OCI-LY1 (cell line): ENCODE results near the gene RBM7.

Source experiments
- H2AFZ ChIP-seq: fragments of 200-600 bp; sonication (generic), shearing (Covaris generic); 2 replicates; pipeline ENCODE4 v1.6.0; 2014; ENCODE audit warnings: antibody characterized with exemption, mild to moderate bottlenecking, low read length
- H3F3A ChIP-seq: fragments of 200-600 bp; sonication (generic), shearing (Covaris generic); 2 replicates; pipeline ENCODE4 v1.6.0; 2014; ENCODE audit warnings: mild to moderate bottlenecking, antibody characterized with exemption, low read length, moderate library complexity; ENCODE audit not compliant: insufficient read depth
- H3K27ac ChIP-seq: fragments of 200-600 bp; sonication (generic); 2 replicates; pipeline ENCODE4 v1.5.1; 2014; ENCODE audit warnings: low read length, mixed run types, mild to moderate bottlenecking, low read depth; ENCODE audit not compliant: poor library complexity, severe bottlenecking
- H3K27me3 ChIP-seq: fragments of 200-600 bp; sonication (generic); 2 replicates; pipeline ENCODE4 v1.6.0; 2014; ENCODE audit warnings: antibody characterized with exemption, mild to moderate bottlenecking, low read length, moderate library complexity; ENCODE audit not compliant: insufficient read depth
- H3K36me3 ChIP-seq: fragments of 200-600 bp; sonication (generic); 2 replicates; pipeline ENCODE4 v1.6.1; 2014; ENCODE audit warnings: mild to moderate bottlenecking, antibody characterized with exemption, low read length, moderate library complexity, mixed read lengths; ENCODE audit not compliant: insufficient read depth
- H3K4me1 ChIP-seq: fragments of 200-600 bp; sonication (generic); 2 replicates; pipeline ENCODE4 v1.5.1; 2014; ENCODE audit warnings: mild to moderate bottlenecking, low read length, moderate library complexity; ENCODE audit not compliant: insufficient read depth, severe bottlenecking
- H3K4me2 ChIP-seq: fragments of 200-600 bp; sonication (generic), shearing (Covaris generic); 2 replicates; pipeline ENCODE4 v1.6.1; 2014; ENCODE audit warnings: low read length
- H3K4me3 ChIP-seq: fragments of 200-600 bp; sonication (generic); 2 replicates; pipeline ENCODE4 v1.5.1; 2014; ENCODE audit warnings: low read length, low read depth, mild to moderate bottlenecking, mixed read lengths; ENCODE audit not compliant: poor library complexity, severe bottlenecking
- H3K79me2 ChIP-seq: fragments of 200-600 bp; shearing (Covaris generic); 2 replicates; pipeline ENCODE4 v1.6.1; 2016; ENCODE audit warnings: mixed run types, low read length, mixed read lengths; ENCODE audit not compliant: insufficient read depth
- H3K9ac ChIP-seq: fragments of 200-600 bp; sonication (generic), shearing (Covaris generic); 2 replicates; pipeline ENCODE4 v1.6.1; 2014; ENCODE audit warnings: mild to moderate bottlenecking, low read length, mixed read lengths
- H3K9me2 ChIP-seq: fragments of 200-600 bp; sonication (generic), shearing (Covaris generic); 2 replicates; pipeline ENCODE4 v1.6.1; 2014; ENCODE audit warnings: low read depth, mild to moderate bottlenecking, low read length, mixed read lengths
- H3K9me3 ChIP-seq: fragments of 200-600 bp; shearing (Covaris generic); 2 replicates; pipeline ENCODE4 v1.6.1; 2014; ENCODE audit warnings: low read length, mixed read lengths
- H4K20me1 ChIP-seq: fragments of 200-600 bp; sonication (generic), shearing (Covaris generic); 2 replicates; pipeline ENCODE4 v1.6.0; 2016; ENCODE audit warnings: mild to moderate bottlenecking, low read length; ENCODE audit not compliant: insufficient read depth
- EZH2 ChIP-seq: fragments of 200-600 bp; sonication (generic), shearing (Covaris generic); IDR thresholded peaks from 2 replicates; pipeline ENCODE4 v1.8.0; 2017; ENCODE audit warnings: borderline replicate concordance, mixed run types, mild to moderate bottlenecking, antibody characterized with exemption, low read length, moderate library complexity, mixed read lengths
- TF ChIP-seq, protein P1 (sequence below): fragments of 200-600 bp; sonication (generic), shearing (Covaris generic); IDR thresholded peaks from 2 replicates; pipeline ENCODE4 v1.5.1; 2017; ENCODE audit warnings: mild to moderate bottlenecking, antibody characterized with exemption, low read length, moderate library complexity, mixed read lengths

Gene RBM7

DNA sequence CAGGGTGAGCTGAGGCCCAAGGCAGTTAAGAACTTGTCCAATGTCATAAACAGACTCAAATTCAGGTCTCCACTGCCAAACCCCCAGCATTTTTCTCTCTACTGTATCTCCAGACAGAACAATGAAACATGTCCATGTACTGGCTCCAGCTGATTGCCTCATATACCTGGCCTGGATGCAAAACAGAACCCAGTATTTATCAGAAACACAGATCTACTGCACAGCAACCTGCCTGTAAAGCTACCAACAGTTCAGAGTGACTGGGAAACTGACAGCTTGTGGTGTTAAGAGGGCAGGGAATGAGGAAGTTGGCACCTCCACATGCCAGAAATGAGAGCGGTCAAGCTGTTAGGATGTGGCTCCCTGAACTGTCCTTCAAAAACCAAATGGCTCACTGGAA, 41.8 kb upstream of the RBM7 start:
- Histone ChIP-seq H3F3A (no peaks in the 10 kb centered on the region), H3K9me3 (no peaks in the 10 kb centered on the region), H3K79me2 (no peaks in the 10 kb centered on the region), H3K4me2 (no peak overlapping the region), H3K27me3 (no peaks in the 10 kb centered on the region), H3K4me3 (no peak overlapping the region), H3K9me2 (no peaks in the 10 kb centered on the region), H4K20me1 (no peaks in the 10 kb centered on the region), H3K9ac (no peak overlapping the region), H3K4me1 (no peaks in the 10 kb centered on the region), H3K27ac (no peak overlapping the region), H3K36me3 (no peaks in the 10 kb centered on the region), H2AFZ (no peak overlapping the region)
- TF ChIP-seq, protein P1, sequence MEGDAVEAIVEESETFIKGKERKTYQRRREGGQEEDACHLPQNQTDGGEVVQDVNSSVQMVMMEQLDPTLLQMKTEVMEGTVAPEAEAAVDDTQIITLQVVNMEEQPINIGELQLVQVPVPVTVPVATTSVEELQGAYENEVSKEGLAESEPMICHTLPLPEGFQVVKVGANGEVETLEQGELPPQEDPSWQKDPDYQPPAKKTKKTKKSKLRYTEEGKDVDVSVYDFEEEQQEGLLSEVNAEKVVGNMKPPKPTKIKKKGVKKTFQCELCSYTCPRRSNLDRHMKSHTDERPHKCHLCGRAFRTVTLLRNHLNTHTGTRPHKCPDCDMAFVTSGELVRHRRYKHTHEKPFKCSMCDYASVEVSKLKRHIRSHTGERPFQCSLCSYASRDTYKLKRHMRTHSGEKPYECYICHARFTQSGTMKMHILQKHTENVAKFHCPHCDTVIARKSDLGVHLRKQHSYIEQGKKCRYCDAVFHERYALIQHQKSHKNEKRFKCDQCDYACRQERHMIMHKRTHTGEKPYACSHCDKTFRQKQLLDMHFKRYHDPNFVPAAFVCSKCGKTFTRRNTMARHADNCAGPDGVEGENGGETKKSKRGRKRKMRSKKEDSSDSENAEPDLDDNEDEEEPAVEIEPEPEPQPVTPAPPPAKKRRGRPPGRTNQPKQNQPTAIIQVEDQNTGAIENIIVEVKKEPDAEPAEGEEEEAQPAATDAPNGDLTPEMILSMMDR: no peak
- no peak for TF ChIP-seq EZH2

DNA sequence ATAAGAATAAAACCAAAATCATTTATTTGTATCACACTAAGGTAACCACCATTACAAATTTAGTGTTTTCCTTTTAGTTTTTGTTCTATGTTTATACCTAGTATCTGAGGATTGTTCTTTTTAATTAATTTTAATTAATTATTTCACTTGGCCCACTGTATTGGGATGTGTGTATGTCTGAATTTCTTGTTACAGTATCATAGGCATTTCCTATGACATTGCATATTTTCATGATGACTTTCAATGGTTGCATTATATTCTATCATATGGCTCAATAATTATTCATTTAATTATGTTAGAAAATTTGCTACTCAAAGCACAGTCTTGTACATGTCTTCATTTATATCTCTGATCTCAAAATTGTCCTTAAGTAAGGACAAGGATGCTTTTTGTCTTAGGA, 41.1 kb upstream of the RBM7 start:
- Histone ChIP-seq H3K9me2 (no peaks in the 10 kb centered on the region), H3K36me3 (no peaks in the 10 kb centered on the region), H3K4me2 (no peak overlapping the region), H3F3A (no peaks in the 10 kb centered on the region), H3K27ac (no peak overlapping the region), H3K9ac (no peak overlapping the region), H3K9me3 (no peaks in the 10 kb centered on the region), H2AFZ (no peak overlapping the region), H4K20me1 (no peaks in the 10 kb centered on the region), H3K27me3 (no peaks in the 10 kb centered on the region), H3K79me2 (no peaks in the 10 kb centered on the region), H3K4me1 (no peaks in the 10 kb centered on the region), H3K4me3 (no peak overlapping the region)
- TF ChIP-seq, protein P1: no peak
- TF ChIP-seq EZH2: no peak

DNA sequence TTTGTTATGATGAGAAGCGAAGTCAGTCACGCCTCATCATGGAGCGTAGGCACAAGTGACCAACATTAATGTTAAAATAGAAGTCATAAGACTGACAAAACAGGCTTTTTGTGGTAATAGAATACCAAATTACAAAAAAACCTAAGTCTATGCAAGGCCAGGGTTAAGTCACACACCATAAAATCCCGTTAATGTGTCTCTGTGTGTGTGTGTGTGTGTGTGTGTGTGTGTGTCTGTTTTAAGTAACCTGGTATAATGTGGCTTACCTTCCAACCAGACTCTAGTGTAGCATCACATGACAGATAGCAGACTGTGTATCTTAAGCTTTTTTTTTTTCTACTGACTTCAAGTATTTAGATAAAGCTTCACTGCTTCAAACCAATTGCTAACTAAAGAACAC, 38.1 kb upstream of the RBM7 start:
- Histone ChIP-seq H3K27ac (no peak overlapping the region), H3K4me1 (no peaks in the 10 kb centered on the region), H3K36me3 (no peaks in the 10 kb centered on the region), H3K4me2 (no peak overlapping the region), H4K20me1 (no peaks in the 10 kb centered on the region), H3K9ac (no peak overlapping the region), H3K9me2 (no peaks in the 10 kb centered on the region), H3K4me3 (no peak overlapping the region), H3K9me3 (no peaks in the 10 kb centered on the region), H3F3A (no peaks in the 10 kb centered on the region), H3K27me3 (no peaks in the 10 kb centered on the region), H3K79me2 (no peaks in the 10 kb centered on the region), H2AFZ (no peak overlapping the region)
- TF ChIP-seq EZH2: no peak
- TF ChIP-seq, protein P1: no peak
